Skeletal muscle tissue (tissue), 4 donors: ENCODE data around the gene PPP1CC. TPM values are rescaled to one million over a fixed set of nuclear protein-coding genes. Genes with fewer than 3 reads are reported as not detected.
"Not testable (repeated sequence)": the region's sequence is repeated elsewhere in the genome, so short reads cannot be mapped to it uniquely, and the experiment has no call there.

Experiments used
- H3K27ac ChIP-seq: one replicate; pipeline ENCODE4 v1.7.0; 2013; ENCODE audit warnings: mild to moderate bottlenecking, low read depth, low read length, inconsistent platforms
- H3K27me3 ChIP-seq, 3 donors: one replicate each; pipeline ENCODE4 v1.7.0; 2013; ENCODE audit warnings: low read length in 3 of 3; ENCODE audit not compliant: control insufficient read depth in 3 of 3, insufficient read depth in 3 of 3
- H3K36me3 ChIP-seq, 3 donors: one replicate each; pipeline ENCODE4 v1.7.0; 2013; ENCODE audit warnings: low read length in 3 of 3; ENCODE audit not compliant: control insufficient read depth in 3 of 3, insufficient read depth in 3 of 3
- H3K4me1 ChIP-seq, 3 donors: one replicate each; pipeline ENCODE4 v1.7.0; 2013; ENCODE audit warnings: low read length in 3 of 3, mild to moderate bottlenecking in 3 of 3; ENCODE audit not compliant: control insufficient read depth in 3 of 3, insufficient read depth in 3 of 3
- H3K4me3 ChIP-seq, 3 donors: one replicate each; pipeline ENCODE4 v1.7.0; 2013; ENCODE audit warnings: low read length in 3 of 3
- H3K9ac ChIP-seq, 3 donors: one replicate each; pipeline ENCODE4 v1.7.0; 2013; ENCODE audit warnings: low read length in 3 of 3, mild to moderate bottlenecking in 3 of 3, moderate library complexity in 2 of 3, low read depth in 1 of 3
- H3K9me3 ChIP-seq, 3 donors: one replicate each; pipeline ENCODE4 v1.7.0; 2013; ENCODE audit warnings: low read length in 3 of 3; ENCODE audit not compliant: control insufficient read depth in 3 of 3
- total RNA-seq: library from RNA; depleted of rRNA; stranded (reverse); fragments of >200 nt; gene quantifications from one replicate; pipeline ENCODE4 v1.2.3, GENCODE V29; 2014
- donor health status: Osteomylitis.

The PPP1CC gene
- total RNA-seq, 1 donor from 2014 or later = 103 TPM

DNA sequence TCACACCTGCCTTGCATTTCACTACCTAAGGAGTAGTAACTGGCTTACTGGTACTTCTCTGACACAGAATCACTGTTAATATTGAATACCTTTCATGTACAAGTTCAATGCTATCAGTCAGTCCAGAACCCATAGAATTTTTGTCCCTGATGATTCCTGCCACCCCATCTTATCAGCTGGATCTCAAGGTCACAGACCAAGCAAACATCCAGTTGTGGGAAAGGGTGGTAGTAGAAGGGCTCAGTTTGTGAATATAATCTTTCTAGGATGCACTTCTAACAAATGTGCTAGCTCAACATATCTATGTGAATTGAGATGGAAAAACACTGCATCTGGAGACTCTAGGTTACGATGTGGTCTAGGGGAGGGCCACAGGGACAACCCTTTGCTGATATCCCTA, 14.1 kb downstream of the PPP1CC start:
- H3K9me3 ChIP-seq = no peaks in the 10 kb centered on the region
- peaks cover 12% of the 10 kb centered on the region in 3 donors for H3K4me1 ChIP-seq
- H3K4me3 ChIP-seq = no peak overlapping the region
- H3K27ac ChIP-seq = no peak overlapping the region
- peaks cover 17 to 54% (median 41%) of the 10 kb centered on the region in 3 donors for H3K36me3 ChIP-seq
- no peak overlapping the region for H3K9ac ChIP-seq
- no peaks in the 10 kb centered on the region for H3K27me3 ChIP-seq

GRCh38 chr12:110726708-110727369, 15.9 kb downstream of the PPP1CC start:
- Histone ChIP-seq H3K4me3 (no peak overlapping the region), H3K9me3 (no peaks in the 10 kb centered on the region), H3K36me3 (peaks cover 23 to 67% (median 51%) of the 10 kb centered on the region in 3 donors), H3K27ac (no peak overlapping the region), H3K4me1 (peaks cover 5% of the 10 kb centered on the region in 3 donors), H3K9ac (no peak overlapping the region), H3K27me3 (no peaks in the 10 kb centered on the region)

DNA sequence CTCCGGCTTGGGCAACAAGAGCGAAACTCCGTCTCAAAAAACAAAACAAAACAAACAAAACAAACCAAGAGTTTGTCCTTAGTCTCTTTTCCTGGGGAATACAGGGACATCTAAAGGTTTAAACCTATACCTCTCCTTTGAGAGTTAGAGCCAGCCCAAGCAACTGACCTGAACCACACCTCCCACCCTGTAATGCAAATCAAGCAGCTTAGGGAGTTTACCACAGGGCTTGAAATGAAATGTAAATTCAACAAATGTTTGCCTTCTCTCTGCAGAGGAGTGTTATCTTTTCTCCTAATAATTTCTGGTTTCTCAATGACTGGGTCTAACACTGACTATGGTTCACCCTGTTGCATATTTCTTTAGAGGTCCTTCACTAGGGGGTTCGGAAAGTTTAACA, 16.7 kb downstream of the PPP1CC start:
- Histone ChIP-seq H3K4me1 (peaks cover 5% of the 10 kb centered on the region in 3 donors), H3K4me3 (no peak overlapping the region), H3K36me3 (peaks cover 19 to 70% (median 59%) of the 10 kb centered on the region in 3 donors), H3K27ac (no peak overlapping the region), H3K27me3 (no peaks in the 10 kb centered on the region), H3K9me3 (no peaks in the 10 kb centered on the region), H3K9ac (no peak overlapping the region)

- H3K4me3 ChIP-seq = no peak overlapping the region
- no peaks in the 10 kb centered on the region for H3K9me3 ChIP-seq
- H3K27me3 ChIP-seq = no peaks in the 10 kb centered on the region
- peaks cover 5% of the 10 kb centered on the region in 3 donors for H3K4me1 ChIP-seq
- H3K27ac ChIP-seq = no peak overlapping the region
- peak overlapping the region in 1 of 3 donors; percentile 27 for H3K9ac ChIP-seq
- H3K36me3 ChIP-seq = peaks cover 20 to 67% (median 52%) of the 10 kb centered on the region in 3 donors
Observed at GRCh38 chr12:110725267-110725666, 17.4 kb downstream of the PPP1CC start.

DNA sequence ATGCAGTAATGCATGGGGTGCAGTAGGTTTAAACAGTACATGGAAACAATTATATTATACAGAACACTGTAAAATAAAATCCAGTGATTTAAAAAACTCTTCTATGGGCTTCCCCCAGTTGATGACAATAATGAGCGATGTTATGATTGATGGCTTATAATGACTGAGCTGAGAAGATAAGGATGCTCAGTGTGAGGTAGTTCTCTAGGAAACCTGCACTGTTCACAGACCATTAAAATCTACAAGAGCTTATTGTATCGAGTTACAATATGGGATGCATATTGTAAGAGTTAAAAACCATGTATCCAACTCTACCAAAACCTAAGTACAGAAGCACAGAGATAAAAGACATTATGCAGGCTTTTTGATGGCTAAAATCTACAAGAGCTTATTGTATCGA, 19.8 kb downstream of the PPP1CC start:
- peaks cover 23 to 68% (median 49%) of the 10 kb centered on the region in 3 donors for H3K36me3 ChIP-seq
- not testable (repeated sequence) for H3K4me3 ChIP-seq

DNA sequence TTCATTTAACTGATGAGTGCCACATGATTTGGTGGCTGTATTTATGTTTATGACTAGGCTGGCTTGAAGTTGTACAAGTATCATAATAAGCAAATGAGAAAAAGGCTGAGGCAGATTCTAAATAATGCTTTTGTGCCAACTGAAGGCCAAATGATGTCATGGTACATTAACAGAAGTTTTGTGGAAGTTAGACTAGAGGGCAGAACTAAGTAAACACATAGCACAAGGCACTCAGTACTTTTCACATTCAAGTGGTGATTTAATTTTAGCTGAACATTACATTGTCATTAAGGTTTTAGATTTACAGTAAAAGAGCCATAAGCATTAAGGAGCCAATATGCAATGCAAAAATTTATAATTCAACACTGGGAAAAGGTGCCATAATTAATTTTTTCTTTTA, 21.1 kb downstream of the PPP1CC start:
- Histone ChIP-seq H3K27me3 (no peaks in the 10 kb centered on the region), H3K4me3 (no peak overlapping the region), H3K4me1 (peaks cover 5% of the 10 kb centered on the region in 3 donors), H3K27ac (no peak overlapping the region), H3K9me3 (no peaks in the 10 kb centered on the region), H3K9ac (no peak overlapping the region), H3K36me3 (peaks cover 20 to 72% (median 48%) of the 10 kb centered on the region in 3 donors)

More for the DNA sequence above, 19.8 kb downstream of the PPP1CC start:
- not testable (repeated sequence) for H3K9me3 ChIP-seq, H3K27ac ChIP-seq, H3K9ac ChIP-seq, H3K27me3 ChIP-seq, H3K4me1 ChIP-seq

DNA sequence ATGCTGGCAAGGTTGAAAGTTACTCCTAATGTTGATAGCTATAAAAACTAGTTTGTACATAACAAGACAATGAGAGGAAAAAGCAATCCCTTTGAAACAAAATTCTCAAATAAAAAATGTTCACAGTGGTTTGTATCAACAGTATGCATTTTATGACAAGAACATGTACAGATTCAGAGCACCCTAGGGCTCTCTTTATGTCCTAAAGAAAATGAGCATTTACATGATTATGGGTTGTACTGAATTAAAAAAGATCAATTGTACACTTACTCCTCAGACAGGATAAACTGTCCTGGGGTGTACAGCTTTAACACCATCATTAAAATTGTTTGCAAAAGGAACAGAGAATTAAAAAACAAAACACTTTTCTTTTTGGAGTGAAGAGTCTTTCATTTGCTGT, 22.2 kb downstream of the PPP1CC start:
- Histone ChIP-seq H3K9ac (no peak overlapping the region), H3K36me3 (peaks cover 18 to 68% (median 47%) of the 10 kb centered on the region in 3 donors), H3K9me3 (no peaks in the 10 kb centered on the region), H3K4me1 (peaks cover 5% of the 10 kb centered on the region in 3 donors), H3K4me3 (no peak overlapping the region), H3K27ac (no peak overlapping the region), H3K27me3 (no peaks in the 10 kb centered on the region)

DNA sequence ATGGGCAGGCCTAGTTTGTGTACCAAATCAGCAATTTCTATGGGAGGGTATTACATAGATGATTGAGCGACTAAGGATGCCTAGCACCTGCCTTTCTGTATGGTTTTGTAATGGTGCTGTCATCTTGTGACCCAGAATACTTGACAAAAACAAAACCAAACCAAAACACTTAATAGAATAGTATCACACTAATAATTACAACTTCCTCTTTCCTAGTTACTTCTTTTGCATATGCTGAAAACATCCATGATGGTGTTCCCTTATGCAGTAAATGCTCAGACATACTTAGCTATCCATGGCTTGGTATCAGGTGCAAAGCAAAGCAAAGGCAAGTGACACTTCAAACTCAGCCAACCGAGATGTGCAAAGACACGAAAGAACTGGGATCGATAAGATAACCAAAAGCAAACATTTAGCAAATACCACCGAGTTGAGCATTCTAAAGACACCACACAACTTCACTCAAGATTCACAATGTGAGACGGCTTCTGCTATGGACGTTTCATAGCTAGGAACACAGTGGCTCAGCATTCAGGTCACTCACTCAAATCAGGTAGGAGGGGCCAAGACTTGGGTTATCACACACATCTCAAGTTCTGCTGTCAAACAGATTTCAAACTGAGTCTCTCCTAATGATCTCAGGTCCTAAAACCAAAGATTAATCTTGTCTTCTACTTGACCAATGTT, 24.3 kb downstream of the PPP1CC start:
- Histone ChIP-seq H3K9me3 (no peaks in the 10 kb centered on the region), H3K4me3 (no peak overlapping the region), H3K27me3 (no peaks in the 10 kb centered on the region), H3K27ac (no peak overlapping the region), H3K36me3 (peaks cover 12 to 49% (median 36%) of the 10 kb centered on the region in 3 donors), H3K9ac (no peak overlapping the region), H3K4me1 (no peaks in the 10 kb centered on the region)

DNA sequence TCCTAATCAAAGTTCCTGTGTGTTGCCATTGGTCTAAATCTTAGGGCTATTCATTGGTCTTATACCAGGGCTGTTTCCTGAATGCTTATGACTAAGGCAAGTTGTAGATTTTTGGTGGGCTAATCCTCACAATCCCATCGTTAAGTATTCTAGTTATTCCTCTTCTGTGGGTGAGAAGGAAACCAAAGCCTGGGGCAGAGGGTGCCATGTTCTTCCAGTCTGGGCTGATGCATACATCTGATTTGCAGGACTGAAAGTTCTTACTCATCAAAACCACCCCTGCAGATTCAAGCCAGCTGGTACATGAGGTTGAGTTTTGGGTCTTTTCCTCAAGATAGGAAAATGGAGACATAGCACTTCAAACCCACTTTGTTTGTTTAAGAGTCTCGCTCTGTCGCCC, 25.7 kb downstream of the PPP1CC start:
- peaks cover 8 to 41% (median 30%) of the 10 kb centered on the region in 3 donors for H3K36me3 ChIP-seq

DNA sequence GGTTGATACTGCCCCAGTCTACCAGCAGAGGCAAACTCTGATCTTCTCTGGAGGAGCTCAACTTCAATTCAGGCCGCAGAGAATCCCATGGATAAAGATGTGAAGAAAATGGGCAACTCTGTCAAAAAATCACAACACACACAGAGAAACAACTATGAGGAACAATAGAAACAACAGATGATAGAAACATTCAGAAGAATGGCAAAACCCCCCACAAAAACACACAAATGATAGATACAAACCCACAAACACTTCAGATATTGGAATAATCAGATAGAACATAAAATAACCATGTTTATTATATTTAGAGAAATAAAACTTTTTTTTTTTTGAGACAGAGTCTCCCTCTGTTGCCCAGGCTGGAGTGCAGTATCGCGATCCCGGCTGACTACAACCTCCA, 33.8 kb downstream of the PPP1CC start:
- H3K4me1 ChIP-seq = no peaks in the 10 kb centered on the region
- H3K27ac ChIP-seq = no peak overlapping the region
- H3K27me3 ChIP-seq = no peaks in the 10 kb centered on the region
- no peaks in the 10 kb centered on the region for H3K9me3 ChIP-seq
- H3K36me3 ChIP-seq = no peaks in the 10 kb centered on the region
- no peak overlapping the region for H3K4me3 ChIP-seq
- no peak overlapping the region for H3K9ac ChIP-seq

More for the DNA sequence above, 25.7 kb downstream of the PPP1CC start:
- H3K27me3 ChIP-seq = no peaks in the 10 kb centered on the region
- H3K4me3 ChIP-seq = no peak overlapping the region
- H3K9ac ChIP-seq = no peak overlapping the region
- no peaks in the 10 kb centered on the region for H3K9me3 ChIP-seq
- no peaks in the 10 kb centered on the region for H3K4me1 ChIP-seq
- H3K27ac ChIP-seq = no peak overlapping the region
